DMS 273 (cell line): ENCODE measurements around the gene SYTL3.
A peak's percentile ranks its signal among the peaks of the same experiment; 100 is the strongest.
"Not testable (repeated sequence)": the region's sequence is repeated elsewhere in the genome, so short reads cannot be mapped to it uniquely, and the experiment has no call there.

Experiments
- DNase-seq: peaks from one replicate; lab custom pipeline; 2025; ENCODE audit not compliant: unreplicated experiment; lab: John Stamatoyannopoulos, UW

The SYTL3 gene

GRCh38 chr6:158786645-158787304 lies 136.9 kb downstream of the SYTL3 start:
- DNase-seq: no peak

GRCh38 chr6:158787395-158787794 lies 137.5 kb downstream of the SYTL3 start:
- DNase-seq: no peak

GRCh38 chr6:158789115-158789917 lies 139.5 kb downstream of the SYTL3 start:
- no peak for DNase-seq

DNA sequence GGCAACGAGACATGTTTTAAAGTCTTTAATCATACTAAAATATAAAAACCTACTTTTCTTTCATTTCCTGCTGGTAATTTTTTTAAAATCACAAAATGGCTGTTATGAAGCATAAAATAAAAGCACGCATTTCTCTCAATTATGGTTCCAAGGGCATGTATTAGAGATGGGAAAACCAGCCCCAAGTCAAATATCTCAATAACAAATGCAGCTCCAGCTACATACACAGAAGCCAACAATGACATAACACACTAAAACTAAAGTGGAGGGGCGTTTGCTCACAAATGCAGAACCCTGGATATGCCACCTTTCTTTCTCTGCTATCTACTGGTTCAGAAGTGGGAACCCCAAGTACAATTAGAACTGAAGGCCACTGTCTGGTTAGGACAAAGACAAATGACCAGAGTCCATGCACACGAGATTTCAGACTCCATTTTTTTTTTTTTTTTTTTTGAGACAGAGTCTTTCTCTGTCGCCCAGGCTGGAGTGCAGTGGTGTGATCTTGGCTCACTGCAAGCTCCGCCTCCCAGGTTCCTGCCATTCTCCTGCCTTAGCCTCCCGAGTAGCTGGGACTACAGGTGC lies 141.5 kb downstream of the SYTL3 start:
- DNase-seq: no peak

- not testable (repeated sequence) for DNase-seq
These were observed 142.7 kb downstream of the SYTL3 start for GRCh38 chr6:158792505-158792904.

GRCh38 chr6:158793432-158793831 lies 143.6 kb downstream of the SYTL3 start:
- DNase-seq: peak; percentile 73

DNA sequence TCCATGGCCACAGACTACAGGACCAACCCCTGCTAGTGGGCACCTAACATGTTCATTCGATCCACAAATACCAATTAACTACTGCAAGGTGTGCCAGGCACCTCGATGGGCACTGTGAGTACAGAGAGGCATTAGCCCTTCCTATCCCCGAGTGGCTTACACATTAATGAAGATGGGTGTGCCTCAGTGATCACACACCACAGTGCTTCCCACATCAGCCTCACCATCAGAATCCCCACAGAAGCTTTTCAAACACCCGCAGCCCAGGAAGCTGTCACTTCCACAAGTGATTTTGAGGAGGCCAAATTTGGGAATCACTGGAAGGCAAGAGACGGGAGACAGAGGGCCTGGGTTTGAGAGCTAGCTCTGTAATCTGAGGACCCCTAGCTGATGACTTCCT lies 145.7 kb downstream of the SYTL3 start:
- no peak for DNase-seq

DNA sequence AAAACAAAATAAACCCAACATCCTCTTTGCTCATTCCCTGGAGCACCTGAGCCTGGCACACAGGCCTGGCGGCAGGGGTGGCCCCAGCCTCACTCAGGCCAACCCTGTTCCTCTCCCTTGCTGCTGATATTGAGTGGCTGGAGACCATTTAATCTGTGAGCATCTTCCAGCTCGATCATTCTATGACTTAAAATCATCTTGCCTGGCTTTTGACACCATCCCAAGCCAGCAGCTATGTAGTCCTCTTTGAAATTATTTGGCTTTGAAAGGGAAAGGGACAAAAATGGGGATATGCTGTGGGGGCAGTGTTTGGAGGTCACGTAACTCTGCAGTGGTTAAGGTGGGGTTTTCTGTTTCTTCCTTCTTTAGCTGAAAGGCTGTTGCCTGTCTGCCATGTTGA lies 146.5 kb downstream of the SYTL3 start:
- DNase-seq: no peak

GRCh38 chr6:158797331-158798310 lies 147.8 kb downstream of the SYTL3 start:
- DNase-seq: no peak

- no peak for DNase-seq
These were observed 148.5 kb downstream of the SYTL3 start for GRCh38 chr6:158798311-158798710.

DNA sequence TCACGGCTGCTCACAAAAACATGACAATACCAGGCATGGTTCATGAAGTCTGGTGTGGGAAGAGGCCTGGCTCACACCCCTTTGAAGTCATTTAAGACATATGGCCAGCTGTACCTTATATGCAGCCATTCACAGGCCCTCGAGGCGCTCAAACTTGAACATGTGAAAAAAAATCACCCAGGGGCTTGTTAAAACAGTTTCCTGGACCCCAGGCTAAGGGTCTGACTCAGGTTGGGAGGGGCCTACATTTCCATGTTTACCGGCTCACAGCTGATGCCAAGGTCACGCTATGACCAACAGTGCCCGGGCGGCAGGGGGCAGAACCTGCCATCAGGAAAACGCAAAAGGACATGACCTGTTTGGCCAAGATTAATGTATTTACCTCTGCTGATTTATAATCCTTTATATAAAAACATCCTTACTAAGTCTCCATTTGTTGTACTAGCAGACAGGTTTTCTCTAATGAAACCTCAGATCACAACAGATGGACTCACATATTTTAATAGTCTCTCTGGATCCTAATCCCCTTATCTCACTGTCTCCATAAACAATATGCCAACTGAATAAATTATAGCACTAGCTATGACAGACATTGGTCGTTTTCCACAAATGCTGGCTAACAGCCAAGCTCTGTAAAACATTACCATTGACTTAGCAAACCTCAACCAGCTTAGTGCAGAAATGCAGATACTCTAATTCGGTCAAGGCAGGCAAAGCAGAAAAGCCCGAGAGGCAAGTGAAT lies 149.4 kb downstream of the SYTL3 start:
- peak; percentile 99 for DNase-seq

DNA sequence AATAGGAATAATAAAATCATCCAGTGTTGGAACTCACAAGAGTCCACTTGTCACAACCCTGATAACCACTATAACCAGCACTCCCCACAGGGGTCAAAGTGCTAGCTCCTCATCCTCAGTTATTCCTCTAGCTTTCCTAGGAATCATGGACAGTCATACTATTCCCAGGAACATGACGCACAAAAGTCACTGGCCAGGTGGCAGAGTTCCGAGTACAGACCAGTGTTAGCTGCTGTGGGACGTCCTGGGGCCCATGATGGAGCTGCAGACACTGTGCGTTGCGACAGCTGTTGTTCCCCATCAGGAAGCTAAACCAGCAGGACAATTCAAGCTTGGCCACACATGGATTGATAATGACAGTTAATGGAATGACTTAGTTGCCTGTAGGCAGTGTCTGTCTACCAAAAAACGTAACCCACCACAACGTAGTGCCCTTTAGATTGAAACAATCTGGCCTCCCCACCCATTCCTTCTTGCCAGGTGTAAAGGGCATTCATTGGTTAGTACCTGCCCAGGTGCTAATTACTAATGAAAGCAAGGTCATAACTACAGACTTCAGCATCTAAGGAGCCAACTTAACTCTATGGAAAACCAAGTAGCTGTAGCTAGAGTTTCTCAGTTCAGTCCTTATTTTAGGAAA lies 151.9 kb downstream of the SYTL3 start:
- peak; percentile 48 for DNase-seq

DNA sequence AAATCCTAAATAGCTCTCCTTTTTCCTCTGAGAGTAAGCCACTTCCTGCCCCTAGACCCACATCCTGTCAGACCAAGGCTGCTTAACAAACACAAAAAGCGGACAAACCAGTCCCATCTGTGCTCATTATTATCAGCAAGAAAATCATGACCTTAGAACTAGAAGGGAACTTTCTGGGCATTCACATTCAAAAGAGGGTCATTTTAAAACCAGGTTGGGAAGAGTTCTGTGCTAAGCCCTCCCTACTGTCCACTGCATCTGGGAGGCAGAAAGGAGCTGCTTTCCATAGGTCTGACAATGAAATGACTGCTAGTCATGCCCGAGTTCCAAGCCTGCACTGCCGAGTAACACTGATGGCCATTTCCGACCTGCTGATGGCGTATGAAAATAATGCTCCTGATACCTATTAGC lies 153.9 kb downstream of the SYTL3 start:
- DNase-seq: peak; percentile 22

DNA sequence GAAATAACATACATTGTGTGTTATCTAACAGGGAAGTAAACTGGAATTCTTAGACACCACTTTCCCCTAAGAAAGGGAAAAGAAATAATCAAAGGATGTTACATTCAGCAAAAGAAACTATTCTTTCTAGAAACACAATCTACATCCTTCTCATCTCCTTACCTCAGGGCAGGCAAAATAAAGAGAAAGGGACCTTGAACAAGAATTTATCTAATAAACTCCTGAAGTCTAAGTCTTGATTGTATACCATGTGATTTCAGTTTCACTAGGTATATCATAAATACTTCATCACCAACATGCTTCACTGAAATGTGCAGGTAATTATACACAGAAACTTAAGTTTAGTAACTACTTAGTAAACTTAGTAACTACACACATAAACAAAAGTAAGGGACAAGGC lies 154.4 kb downstream of the SYTL3 start:
- DNase-seq: no peak

GRCh38 chr6:158805698-158806377 lies 156.0 kb downstream of the SYTL3 start:
- no peak for DNase-seq

GRCh38 chr6:158807515-158808441 lies 157.9 kb downstream of the SYTL3 start:
- no peak for DNase-seq

- no peak for DNase-seq
These were observed 158.6 kb downstream of the SYTL3 start for GRCh38 chr6:158808442-158808833.
